Gastroesophageal sphincter (tissue), 3 donors: ENCODE results near the gene OTUD5.

Experiments
- CTCF ChIP-seq, 4 experiments: fragments of 200-600 bp in 2 of 4; fragments of 450-650 bp in 2 of 4; sonication (generic) in 1 of 4; IDR thresholded peaks; one replicate each; pipeline ENCODE4 v1.5.1; 2017 to 2019; ENCODE audit warnings: antibody characterized with exemption in 4 of 4, mild to moderate bottlenecking in 2 of 4, moderate library complexity in 2 of 4
- EP300 ChIP-seq: sonication (generic); formaldehyde crosslinking; IDR thresholded peaks from one replicate; pipeline ENCODE4 v1.6.1; 2017; ENCODE audit warnings: antibody characterized with exemption, mild to moderate bottlenecking
- POLR2A ChIP-seq, 2 donors: fragments of 450-650 bp; IDR thresholded peaks; one replicate each; pipeline ENCODE4 v1.6.1; 2017; ENCODE audit warnings: antibody characterized with exemption in 2 of 2, mild to moderate bottlenecking in 2 of 2, moderate library complexity in 1 of 2
- POLR2AphosphoS5 ChIP-seq: sonication (generic); formaldehyde crosslinking; IDR thresholded peaks from one replicate; pipeline ENCODE4 v1.6.1; 2017; ENCODE audit warnings: antibody characterized with exemption

GRCh38 chrX:48897157-48897624 lies 60.2 kb downstream of the OTUD5 start:
- TF ChIP-seq CTCF (IDR thresholded peaks at IDR 0.05) = peak in 1 of 4 experiments; percentile 12
- no peak for TF ChIP-seq POLR2AphosphoS5
- no peak for TF ChIP-seq POLR2A (IDR thresholded peaks at IDR 0.05)
- TF ChIP-seq EP300 = no peak
